IPS-18c (cell line): ENCODE measurements around the gene TBC1D22A.

Experiments
- H3K4me3 ChIP-seq: 2 replicates; pipeline ENCODE4 v1.7.0; 2013; ENCODE audit warnings: low read depth, mild to moderate bottlenecking, low read length, moderate library complexity; ENCODE audit not compliant: insufficient read depth
- H3K9me3 ChIP-seq: one replicate; pipeline ENCODE4 v1.6.1; 2013; ENCODE audit warnings: mild to moderate bottlenecking, low read length, moderate library complexity; ENCODE audit not compliant: control insufficient read depth, insufficient read depth

TBC1D22A gene

DNA sequence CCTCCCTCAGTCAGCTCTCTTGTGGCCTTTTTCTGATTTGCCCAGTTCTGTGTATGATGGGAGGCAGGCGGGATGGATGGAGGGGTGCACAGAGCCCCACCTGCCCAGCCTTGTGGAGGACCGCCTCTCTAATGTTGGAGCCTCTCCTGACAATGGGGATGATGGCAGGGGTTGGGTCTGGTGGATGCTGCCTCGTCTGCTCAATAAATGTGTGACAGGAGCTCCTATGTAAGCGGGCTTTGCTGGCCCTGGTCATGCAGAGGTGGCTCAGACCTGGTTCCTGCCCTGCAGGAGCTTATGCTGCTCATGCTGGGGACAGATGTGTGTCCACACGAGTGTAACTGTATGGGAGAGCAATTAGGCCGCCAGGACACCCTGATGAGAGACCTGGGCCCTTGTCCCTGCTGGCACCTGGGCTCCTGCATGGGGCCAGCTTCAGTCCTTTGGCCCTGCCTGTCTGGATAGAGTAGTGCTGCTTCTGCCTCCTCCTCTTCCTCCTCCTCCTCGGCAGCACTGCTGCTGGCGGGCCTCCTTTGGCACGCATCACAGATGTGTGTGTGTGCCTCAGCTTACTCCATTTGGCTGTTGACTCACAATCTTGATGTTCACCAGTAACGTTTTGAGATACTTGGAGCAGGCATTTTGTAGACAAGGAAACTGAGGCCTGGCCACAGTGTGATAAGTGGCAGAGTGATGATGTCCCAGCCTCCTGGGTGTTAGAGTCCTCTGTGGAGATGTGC lies 131.0 kb downstream of the TBC1D22A start:
- H3K9me3 ChIP-seq: no peaks in the 10 kb centered on the region
- H3K4me3 ChIP-seq: no peak overlapping the region

GRCh38 chr22:46894081-46894671 lies 131.7 kb downstream of the TBC1D22A start:
- no peaks in the 10 kb centered on the region for H3K9me3 ChIP-seq
- H3K4me3 ChIP-seq: no peak overlapping the region

DNA sequence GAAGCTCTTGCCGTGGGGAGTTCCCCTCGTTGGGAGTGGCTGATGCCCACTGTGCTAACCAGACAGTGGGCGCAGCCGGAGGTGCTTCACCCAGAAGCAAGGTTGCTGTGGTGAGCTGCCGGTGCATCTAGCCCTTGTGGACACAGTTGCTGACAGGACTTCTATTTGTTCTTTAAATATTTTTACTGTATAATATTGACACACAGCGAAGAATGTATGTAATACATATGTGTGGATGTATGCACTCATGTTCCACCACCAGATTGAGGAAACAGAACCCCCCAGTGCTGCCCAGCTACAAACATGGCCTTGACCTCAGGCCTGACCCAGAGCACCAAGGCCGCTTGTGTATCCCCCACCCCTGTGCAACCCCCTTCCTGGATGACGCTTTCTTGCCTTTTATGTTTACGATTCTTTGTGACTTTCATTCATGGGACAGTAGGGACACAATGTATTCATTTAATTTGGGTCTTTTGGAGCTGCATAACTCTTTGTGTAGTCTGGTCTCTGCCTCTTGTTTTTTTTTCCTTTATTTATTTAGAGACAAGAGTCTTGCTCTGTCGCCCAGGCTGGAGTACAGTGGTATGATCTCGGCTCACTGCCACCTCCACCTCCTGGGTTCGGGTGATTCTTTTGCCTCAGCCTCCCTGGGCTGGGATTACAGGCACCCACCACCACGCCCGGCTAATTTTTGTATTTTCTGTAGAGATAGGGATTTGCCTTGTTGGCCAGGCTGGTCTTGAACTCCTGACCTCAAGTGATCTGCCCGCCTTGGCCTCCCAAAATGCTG lies 132.6 kb downstream of the TBC1D22A start:
- H3K9me3 ChIP-seq: no peaks in the 10 kb centered on the region
- no peak overlapping the region for H3K4me3 ChIP-seq

GRCh38 chr22:46895753-46896152 lies 133.3 kb downstream of the TBC1D22A start:
- Histone ChIP-seq H3K4me3 (no peak overlapping the region), H3K9me3 (no peaks in the 10 kb centered on the region)

DNA sequence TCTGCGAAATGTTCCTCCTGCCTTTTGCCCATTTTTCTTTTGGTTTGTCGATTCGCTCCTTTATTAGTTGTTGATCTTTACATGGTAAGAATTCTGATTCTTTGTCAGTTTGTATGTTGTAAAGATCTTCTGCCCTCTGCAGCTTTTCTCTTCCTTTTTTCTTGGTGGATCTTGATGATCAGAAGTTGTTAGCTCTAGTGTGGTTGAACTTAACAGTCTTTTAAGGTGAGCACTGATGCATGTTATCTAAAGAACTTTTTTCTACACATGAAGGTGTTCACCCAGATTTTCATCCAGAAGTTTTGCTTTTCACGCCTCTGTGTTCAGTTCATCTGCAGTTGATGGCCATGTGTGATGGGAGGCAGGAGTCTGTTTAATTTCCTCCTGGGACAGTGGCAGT lies 133.7 kb downstream of the TBC1D22A start:
- no peaks in the 10 kb centered on the region for H3K9me3 ChIP-seq
- no peak overlapping the region for H3K4me3 ChIP-seq

DNA sequence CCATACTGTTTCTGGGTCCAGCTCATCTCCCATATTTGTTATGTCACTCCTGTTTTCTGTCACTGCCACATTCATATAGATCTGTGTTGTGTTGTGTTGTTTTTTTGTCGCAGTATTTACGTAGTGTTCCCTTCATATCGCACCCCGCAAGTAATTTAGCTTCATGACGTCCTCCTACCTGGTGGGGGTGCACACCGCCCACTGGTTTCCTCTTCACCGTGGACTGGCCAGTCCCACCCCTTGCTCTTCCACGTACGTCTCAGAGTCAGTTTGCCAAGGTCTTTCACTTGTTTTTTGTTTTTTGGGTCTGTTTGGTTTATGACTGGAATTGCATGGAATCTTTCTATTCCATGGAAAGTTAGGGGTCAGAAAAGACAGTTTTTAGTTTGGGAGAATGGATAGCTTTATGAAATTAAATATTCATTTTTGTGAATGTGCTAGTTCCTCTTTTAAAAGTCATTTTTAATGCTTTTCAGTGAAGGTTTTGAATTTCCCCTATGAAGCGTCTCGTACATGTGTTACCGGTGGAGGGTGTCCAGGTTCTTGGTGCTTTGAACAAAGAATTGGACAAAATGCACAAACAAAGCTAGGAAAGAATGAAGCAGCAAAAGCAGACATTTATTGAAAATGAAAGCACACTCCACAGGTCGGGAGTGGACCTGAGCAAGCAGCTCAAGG lies 134.3 kb downstream of the TBC1D22A start:
- Histone ChIP-seq H3K9me3 (no peaks in the 10 kb centered on the region), H3K4me3 (no peak overlapping the region)

- H3K4me3 ChIP-seq: no peak overlapping the region
- no peaks in the 10 kb centered on the region for H3K9me3 ChIP-seq
These were observed 134.8 kb downstream of the TBC1D22A start for GRCh38 chr22:46897246-46897623.

DNA sequence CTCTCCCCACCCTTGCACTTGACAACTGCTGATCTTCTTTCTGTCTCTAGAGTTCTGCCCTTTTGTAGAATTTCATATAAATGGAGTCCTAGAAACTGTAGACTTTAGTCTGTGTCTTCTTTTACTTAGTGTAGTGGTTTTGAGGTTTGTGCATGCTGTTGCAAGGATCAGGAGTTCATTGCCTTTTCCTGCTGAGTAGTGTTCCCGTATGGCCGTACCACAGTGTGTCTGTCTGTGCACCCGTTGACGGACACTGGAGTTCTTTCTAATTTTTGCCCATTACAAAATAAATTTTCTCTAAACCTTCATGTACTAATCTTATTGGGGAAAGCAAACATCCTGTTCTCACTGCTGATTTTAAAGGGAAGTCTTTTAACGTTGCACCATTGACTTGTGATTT lies 138.1 kb downstream of the TBC1D22A start:
- Histone ChIP-seq H3K4me3 (no peak overlapping the region), H3K9me3 (no peaks in the 10 kb centered on the region)

- no peaks in the 10 kb centered on the region for H3K9me3 ChIP-seq
These were observed 140.0 kb downstream of the TBC1D22A start for GRCh38 chr22:46902436-46902835.

DNA sequence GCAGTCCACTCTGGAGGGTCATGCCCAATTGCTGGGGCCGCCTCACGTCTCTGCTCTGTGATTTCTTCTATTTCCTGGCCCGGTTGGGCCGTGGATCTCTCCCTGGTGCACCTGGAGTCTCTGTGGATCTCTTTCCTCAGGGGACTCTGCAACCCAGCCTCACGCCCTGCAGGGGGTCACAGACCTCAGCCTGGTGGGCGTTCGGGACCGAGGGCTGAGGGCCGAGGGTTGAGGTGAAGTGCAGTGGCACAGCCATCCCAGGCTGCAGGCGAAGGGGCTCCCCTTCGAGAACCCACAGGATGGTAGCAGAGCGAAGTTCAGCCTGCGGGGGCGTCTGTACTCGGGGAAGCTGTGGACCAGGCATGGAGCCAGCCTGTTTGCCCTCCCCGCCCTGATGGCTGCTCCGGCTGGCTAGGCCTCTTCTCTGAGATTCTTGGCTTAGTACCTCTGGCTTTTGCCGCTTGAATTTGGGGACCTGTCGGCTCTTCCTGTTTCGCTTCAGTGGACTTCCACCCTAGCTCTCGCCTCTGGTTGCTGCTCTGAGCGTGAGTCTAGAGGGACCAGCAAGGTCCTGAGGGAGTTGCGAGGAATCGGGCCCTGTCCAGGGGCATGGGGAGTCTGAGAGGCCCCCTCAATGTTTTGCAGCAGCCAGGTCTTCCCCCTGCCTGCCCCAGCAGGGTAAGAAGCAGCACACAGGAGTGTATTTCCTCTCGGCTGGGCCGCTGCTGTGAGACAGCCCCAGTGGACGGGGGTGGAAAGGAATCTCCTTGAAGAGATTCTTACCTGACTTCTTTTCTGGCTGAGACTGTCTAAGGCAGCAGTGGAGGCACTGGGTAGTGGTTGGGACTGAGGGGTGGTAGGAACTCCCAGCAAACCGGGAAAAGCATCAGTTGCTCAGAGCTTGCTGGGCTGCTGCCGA lies 140.8 kb downstream of the TBC1D22A start:
- Histone ChIP-seq H3K9me3 (no peaks in the 10 kb centered on the region), H3K4me3 (no peak overlapping the region)

More at GRCh38 chr22:46902436-46902835, 140.0 kb downstream of the TBC1D22A start:
- H3K4me3 ChIP-seq: no peak overlapping the region

DNA sequence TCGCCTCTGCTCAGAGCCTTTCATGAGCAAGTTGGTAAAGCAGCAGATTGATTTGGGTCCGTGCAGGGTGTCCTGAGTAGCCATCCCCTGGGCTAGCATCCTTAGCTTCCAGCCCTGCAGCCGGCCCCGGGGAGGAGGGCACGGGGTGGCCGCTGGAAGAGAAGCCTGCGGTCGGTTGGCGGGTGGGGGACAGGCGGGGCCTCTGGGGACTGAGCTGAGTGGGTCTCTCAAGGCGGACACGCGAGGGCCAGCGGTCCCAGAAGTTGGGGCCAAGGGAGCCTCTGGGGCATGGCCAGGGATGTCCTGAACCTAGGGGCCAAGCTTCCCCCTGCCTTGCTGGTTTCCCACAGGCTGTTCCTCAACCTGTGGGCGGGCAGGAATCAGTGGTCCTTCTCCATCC lies 143.0 kb downstream of the TBC1D22A start:
- Histone ChIP-seq H3K9me3 (no peaks in the 10 kb centered on the region), H3K4me3 (no peak overlapping the region)

DNA sequence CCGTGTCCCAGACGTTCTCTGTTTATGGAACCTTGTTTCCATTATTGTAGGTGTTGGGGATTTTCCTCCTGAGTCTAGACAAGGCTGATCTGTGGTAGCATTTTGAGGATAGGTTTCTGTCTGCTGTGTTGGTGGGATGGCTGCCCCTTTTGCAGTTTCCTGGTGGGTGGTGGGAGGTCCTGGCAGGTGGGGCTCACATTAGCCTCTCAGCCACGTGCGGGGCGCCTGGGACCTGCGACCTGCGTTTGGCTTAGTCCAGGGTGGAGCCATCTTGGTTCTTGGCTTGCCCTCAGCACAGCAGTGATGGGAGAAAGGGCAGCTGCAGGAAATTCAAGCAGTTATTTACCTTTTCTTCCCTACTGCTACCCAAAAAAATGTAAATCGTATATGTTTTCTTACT lies 143.4 kb downstream of the TBC1D22A start:
- Histone ChIP-seq H3K4me3 (no peak overlapping the region), H3K9me3 (no peaks in the 10 kb centered on the region)

DNA sequence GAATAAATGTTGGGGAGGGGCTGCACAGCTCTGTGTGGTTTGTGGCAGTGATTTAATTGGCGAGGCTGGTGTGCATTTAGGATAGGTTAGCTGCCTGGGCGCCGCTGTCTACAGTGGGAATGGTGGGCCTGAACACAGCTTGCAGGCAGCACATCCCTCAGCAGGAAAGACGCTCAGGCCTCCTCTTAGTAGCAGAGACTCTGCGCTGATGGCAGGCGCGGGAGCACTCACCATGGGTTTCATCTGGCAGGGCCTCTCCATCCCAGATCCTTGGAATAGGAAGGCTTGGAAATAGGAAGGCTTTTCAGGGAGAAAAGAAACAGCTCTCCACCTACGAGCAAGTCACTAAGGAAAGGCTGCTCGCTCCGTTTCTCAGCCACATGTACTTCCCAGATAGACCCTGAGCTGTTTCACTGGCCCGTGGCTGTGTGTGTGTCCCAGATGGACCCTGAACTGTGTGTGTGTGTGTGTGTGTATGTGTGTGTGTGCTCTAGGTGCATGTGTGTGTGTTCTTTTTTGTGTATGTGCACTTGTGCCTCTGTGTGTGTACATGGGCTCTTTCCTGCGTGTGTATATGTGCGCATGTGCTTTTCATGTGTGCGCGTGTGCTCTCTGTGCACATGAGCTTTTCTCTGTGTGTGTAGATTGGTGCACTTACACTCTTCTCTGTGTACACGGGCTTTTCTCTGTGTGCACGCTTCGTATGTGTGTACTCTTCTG lies 144.0 kb downstream of the TBC1D22A start:
- no peaks in the 10 kb centered on the region for H3K9me3 ChIP-seq
- H3K4me3 ChIP-seq: no peak overlapping the region

DNA sequence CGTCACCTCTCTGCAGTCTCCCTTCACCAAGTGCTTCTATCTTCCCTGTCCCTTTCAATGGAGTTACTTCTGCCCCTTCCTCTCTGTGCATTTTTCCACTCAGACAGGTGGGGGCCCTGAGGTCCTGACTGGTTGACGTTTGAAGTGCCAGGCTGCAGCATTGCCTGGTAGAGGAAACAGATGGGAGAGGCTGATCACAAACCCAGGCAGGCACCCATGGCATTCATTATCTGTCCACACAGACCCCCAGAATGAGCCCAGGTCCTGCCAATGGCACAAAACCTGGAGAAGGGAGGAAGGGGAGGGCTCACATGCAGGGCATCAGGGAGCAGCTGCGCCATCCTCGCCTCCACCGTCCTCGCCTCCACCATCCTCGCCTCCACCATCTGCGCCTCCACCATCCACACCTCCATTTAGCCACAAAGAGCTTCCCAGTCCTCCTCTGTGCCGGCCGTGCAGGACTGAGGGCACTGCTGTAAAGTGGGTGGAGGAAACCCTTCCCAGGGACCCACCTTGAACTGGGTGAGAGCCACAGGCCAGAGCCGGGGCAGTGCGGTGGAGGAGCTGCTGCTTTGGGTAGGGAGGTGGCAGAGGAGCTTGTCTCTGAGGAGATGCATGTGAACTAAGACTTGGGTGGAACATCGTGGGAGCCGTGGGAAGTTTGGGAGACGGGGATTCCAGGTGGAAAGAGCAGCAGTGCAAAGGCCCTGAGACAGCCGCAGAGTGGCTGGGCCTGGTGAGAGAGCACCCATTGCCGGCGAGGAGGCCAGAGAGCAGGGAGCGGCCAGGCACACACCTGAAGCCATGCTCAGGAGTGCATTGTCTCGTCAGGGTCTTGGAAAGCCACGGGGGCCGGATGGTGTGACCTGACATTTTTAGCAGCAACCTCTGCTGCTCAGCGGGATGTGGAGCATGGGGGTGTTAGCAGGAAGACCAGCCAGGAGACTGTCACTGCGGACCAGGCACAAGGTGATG lies 145.1 kb downstream of the TBC1D22A start:
- Histone ChIP-seq H3K4me3 (no peak overlapping the region), H3K9me3 (no peaks in the 10 kb centered on the region)

DNA sequence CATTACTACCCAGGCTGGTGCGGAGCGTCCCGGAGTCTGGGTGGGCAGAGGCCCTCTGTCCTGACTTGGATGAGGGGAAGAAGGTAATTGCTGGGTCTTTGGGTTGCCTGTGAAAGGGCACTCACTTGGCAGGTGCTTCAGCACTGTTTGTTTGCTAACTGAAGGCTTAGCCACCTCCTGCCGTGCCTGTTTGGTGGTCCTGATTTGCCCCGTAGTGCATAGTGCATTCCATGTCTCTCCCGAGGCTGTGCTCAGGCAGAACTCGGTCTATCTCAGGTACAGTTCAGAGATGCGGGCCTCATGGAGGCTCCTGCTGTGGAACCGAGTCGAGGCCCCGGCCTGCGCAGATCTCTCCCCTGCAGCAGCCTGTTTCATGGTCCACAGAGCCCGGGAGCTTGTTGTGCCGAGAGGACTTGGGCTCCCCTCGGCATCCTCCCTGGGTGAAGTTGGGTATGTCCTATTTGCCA lies 146.2 kb downstream of the TBC1D22A start:
- H3K4me3 ChIP-seq: no peak overlapping the region

More for the DNA sequence above, 146.2 kb downstream of the TBC1D22A start:
- H3K9me3 ChIP-seq: no peaks in the 10 kb centered on the region
